ENCODE measurements around the gene PHC2.

Gene PHC2

GRCh38 chr1:33454646-33455282, 23.9 kb upstream of the PHC2 start:
- DNase-seq, result no peak
- H3K4me3 ChIP-seq (ENCODE audit: insufficient read depth, low read depth, low read length, poor library complexity, severe bottlenecking), result no peak overlapping the region
- H3K27me3 ChIP-seq (replicated peaks; ENCODE audit: control insufficient read depth, insufficient read depth, low read length, poor library complexity, severe bottlenecking), result no peaks in the 10 kb centered on the region
- no peak overlapping the region for H3K27ac ChIP-seq (ENCODE audit: insufficient read depth, low read length, poor library complexity, severe bottlenecking)
- H3K9me3 ChIP-seq (ENCODE audit: control insufficient read depth, low read length), result no peaks in the 10 kb centered on the region
- no peaks in the 10 kb centered on the region for H3K4me1 ChIP-seq (ENCODE audit: control insufficient read depth, insufficient read depth, low read length, poor library complexity, severe bottlenecking)
- H3K36me3 ChIP-seq (ENCODE audit: control insufficient read depth, insufficient read depth, low read length), result no peaks in the 10 kb centered on the region

GRCh38 chr1:33446590-33446989, 15.7 kb upstream of the PHC2 start:
- H3K4me1 ChIP-seq (ENCODE audit: control insufficient read depth, insufficient read depth, low read length, poor library complexity, severe bottlenecking), result no peaks in the 10 kb centered on the region
- H3K9me3 ChIP-seq (ENCODE audit: control insufficient read depth, low read length), result no peaks in the 10 kb centered on the region
- H3K27ac ChIP-seq (ENCODE audit: insufficient read depth, low read length, poor library complexity, severe bottlenecking), result no peak overlapping the region
- H3K36me3 ChIP-seq (ENCODE audit: control insufficient read depth, insufficient read depth, low read length), result no peaks in the 10 kb centered on the region
- no peak overlapping the region for H3K4me3 ChIP-seq (ENCODE audit: insufficient read depth, low read depth, low read length, poor library complexity, severe bottlenecking)
- no peaks in the 10 kb centered on the region for H3K27me3 ChIP-seq (replicated peaks; ENCODE audit: control insufficient read depth, insufficient read depth, low read length, poor library complexity, severe bottlenecking)
- DNase-seq, result no peak

GRCh38 chr1:33445108-33445507, 14.2 kb upstream of the PHC2 start:
- no peak overlapping the region for H3K4me3 ChIP-seq (ENCODE audit: insufficient read depth, low read depth, low read length, poor library complexity, severe bottlenecking)
- H3K4me1 ChIP-seq (ENCODE audit: control insufficient read depth, insufficient read depth, low read length, poor library complexity, severe bottlenecking), result no peaks in the 10 kb centered on the region
- no peaks in the 10 kb centered on the region for H3K9me3 ChIP-seq (ENCODE audit: control insufficient read depth, low read length)
- no peak for DNase-seq
- no peaks in the 10 kb centered on the region for H3K36me3 ChIP-seq (ENCODE audit: control insufficient read depth, insufficient read depth, low read length)
- H3K27me3 ChIP-seq (replicated peaks; ENCODE audit: control insufficient read depth, insufficient read depth, low read length, poor library complexity, severe bottlenecking), result no peaks in the 10 kb centered on the region
- H3K27ac ChIP-seq (ENCODE audit: insufficient read depth, low read length, poor library complexity, severe bottlenecking), result no peak overlapping the region

- DNase-seq, result no peak
Measured at GRCh38 chr1:33443705-33444180, 12.8 kb upstream of the PHC2 start.

GRCh38 chr1:33443080-33443704, 12.3 kb upstream of the PHC2 start:
- Histone ChIP-seq H3K9me3 (ENCODE audit: control insufficient read depth, low read length) (no peaks in the 10 kb centered on the region), H3K27me3 (replicated peaks; ENCODE audit: control insufficient read depth, insufficient read depth, low read length, poor library complexity, severe bottlenecking) (no peaks in the 10 kb centered on the region), H3K27ac (ENCODE audit: insufficient read depth, low read length, poor library complexity, severe bottlenecking) (no peak overlapping the region), H3K4me1 (ENCODE audit: control insufficient read depth, insufficient read depth, low read length, poor library complexity, severe bottlenecking) (no peaks in the 10 kb centered on the region), H3K4me3 (ENCODE audit: insufficient read depth, low read depth, low read length, poor library complexity, severe bottlenecking) (no peak overlapping the region), H3K36me3 (ENCODE audit: control insufficient read depth, insufficient read depth, low read length) (no peaks in the 10 kb centered on the region)
- DNase-seq, result no peak

More at GRCh38 chr1:33443705-33444180, 12.8 kb upstream of the PHC2 start:
- Histone ChIP-seq H3K27ac (ENCODE audit: insufficient read depth, low read length, poor library complexity, severe bottlenecking) (no peak overlapping the region), H3K4me1 (ENCODE audit: control insufficient read depth, insufficient read depth, low read length, poor library complexity, severe bottlenecking) (no peaks in the 10 kb centered on the region), H3K4me3 (ENCODE audit: insufficient read depth, low read depth, low read length, poor library complexity, severe bottlenecking) (no peak overlapping the region), H3K9me3 (ENCODE audit: control insufficient read depth, low read length) (no peaks in the 10 kb centered on the region), H3K36me3 (ENCODE audit: control insufficient read depth, insufficient read depth, low read length) (no peaks in the 10 kb centered on the region), H3K27me3 (replicated peaks; ENCODE audit: control insufficient read depth, insufficient read depth, low read length, poor library complexity, severe bottlenecking) (no peaks in the 10 kb centered on the region)

- Histone ChIP-seq H3K36me3 (ENCODE audit: control insufficient read depth, insufficient read depth, low read length) (no peaks in the 10 kb centered on the region), H3K27ac (ENCODE audit: insufficient read depth, low read length, poor library complexity, severe bottlenecking) (no peak overlapping the region), H3K4me3 (ENCODE audit: insufficient read depth, low read depth, low read length, poor library complexity, severe bottlenecking) (no peak overlapping the region), H3K9me3 (ENCODE audit: control insufficient read depth, low read length) (no peaks in the 10 kb centered on the region), H3K4me1 (ENCODE audit: control insufficient read depth, insufficient read depth, low read length, poor library complexity, severe bottlenecking) (no peaks in the 10 kb centered on the region), H3K27me3 (replicated peaks; ENCODE audit: control insufficient read depth, insufficient read depth, low read length, poor library complexity, severe bottlenecking) (no peaks in the 10 kb centered on the region)
- no peak for DNase-seq
Measured at GRCh38 chr1:33442141-33442540, 11.2 kb upstream of the PHC2 start.

- H3K27ac ChIP-seq (ENCODE audit: insufficient read depth, low read length, poor library complexity, severe bottlenecking), result no peak overlapping the region
Measured at GRCh38 chr1:33441088-33441745, 10.3 kb upstream of the PHC2 start.

GRCh38 chr1:33439662-33440061, 8.8 kb upstream of the PHC2 start:
- no peak overlapping the region for H3K4me3 ChIP-seq (ENCODE audit: insufficient read depth, low read depth, low read length, poor library complexity, severe bottlenecking)
- no peak overlapping the region for H3K27ac ChIP-seq (ENCODE audit: insufficient read depth, low read length, poor library complexity, severe bottlenecking)
- no peaks in the 10 kb centered on the region for H3K27me3 ChIP-seq (replicated peaks; ENCODE audit: control insufficient read depth, insufficient read depth, low read length, poor library complexity, severe bottlenecking)
- no peaks in the 10 kb centered on the region for H3K9me3 ChIP-seq (ENCODE audit: control insufficient read depth, low read length)
- no peaks in the 10 kb centered on the region for H3K36me3 ChIP-seq (ENCODE audit: control insufficient read depth, insufficient read depth, low read length)
- no peaks in the 10 kb centered on the region for H3K4me1 ChIP-seq (ENCODE audit: control insufficient read depth, insufficient read depth, low read length, poor library complexity, severe bottlenecking)
- no peak for DNase-seq

More at GRCh38 chr1:33441088-33441745, 10.3 kb upstream of the PHC2 start:
- Histone ChIP-seq H3K4me1 (ENCODE audit: control insufficient read depth, insufficient read depth, low read length, poor library complexity, severe bottlenecking) (no peaks in the 10 kb centered on the region), H3K9me3 (ENCODE audit: control insufficient read depth, low read length) (no peaks in the 10 kb centered on the region), H3K27me3 (replicated peaks; ENCODE audit: control insufficient read depth, insufficient read depth, low read length, poor library complexity, severe bottlenecking) (no peaks in the 10 kb centered on the region), H3K36me3 (ENCODE audit: control insufficient read depth, insufficient read depth, low read length) (no peaks in the 10 kb centered on the region), H3K4me3 (ENCODE audit: insufficient read depth, low read depth, low read length, poor library complexity, severe bottlenecking) (no peak overlapping the region)
- DNase-seq, result no peak

- H3K4me1 ChIP-seq (ENCODE audit: control insufficient read depth, insufficient read depth, low read length, poor library complexity, severe bottlenecking), result no peaks in the 10 kb centered on the region
- H3K9me3 ChIP-seq (ENCODE audit: control insufficient read depth, low read length), result no peaks in the 10 kb centered on the region
- no peaks in the 10 kb centered on the region for H3K27me3 ChIP-seq (replicated peaks; ENCODE audit: control insufficient read depth, insufficient read depth, low read length, poor library complexity, severe bottlenecking)
Measured at GRCh38 chr1:33438364-33439160, 7.7 kb upstream of the PHC2 start.

More at GRCh38 chr1:33438364-33439160, 7.7 kb upstream of the PHC2 start:
- no peaks in the 10 kb centered on the region for H3K36me3 ChIP-seq (ENCODE audit: control insufficient read depth, insufficient read depth, low read length)
- no peak overlapping the region for H3K4me3 ChIP-seq (ENCODE audit: insufficient read depth, low read depth, low read length, poor library complexity, severe bottlenecking)
- no peak for DNase-seq
- no peak overlapping the region for H3K27ac ChIP-seq (ENCODE audit: insufficient read depth, low read length, poor library complexity, severe bottlenecking)

All from effector memory CD4-positive, alpha-beta T cell (primary cell).